GM12878 (cell line): ENCODE results near the gene CACNG3. TPM values are rescaled to one million over a fixed set of nuclear protein-coding genes. Genes with fewer than 3 reads are reported as not detected.

Experiments
- ATAC-seq: fragments of 200-7000 bp; cut with Tn5 transposase; 3 replicates; pipeline ENCODE4 v1.9.1; 2020; ENCODE audit warnings: mild to moderate bottlenecking, moderate library complexity
- BruUV-seq: library from RNA; stranded (reverse); fragments of 400-500 nt; replicated peaks from 2 replicates; lab custom pipeline; 2021; lab: Mats Ljungman, UMichigan
- CTCF ChIA-PET: fragments of 300-600 bp; sonication (Branson Sonifier 250); formaldehyde crosslinking; extraction: SDS; loops from one replicate; lab custom pipeline; 2021; ENCODE audit warnings: inconsistent platforms; lab: Yijun Ruan, JAX
- POLR2A ChIA-PET: fragments of 350-600 bp; formaldehyde crosslinking; extraction: SDS; loops from one replicate; lab custom pipeline; 2021; ENCODE audit warnings: inconsistent platforms; lab: Charles Lee
- RAD21 ChIA-PET: fragments of 300-600 bp; sonication (Branson Sonifier 250); formaldehyde crosslinking; loops from one replicate; lab custom pipeline; 2023; ENCODE audit warnings: antibody characterized with exemption; ENCODE audit not compliant: unreplicated experiment; lab: Charles Lee
- SMC1A ChIA-PET: fragments of 300-600 bp; sonication (Branson Sonifier 250); formaldehyde crosslinking; loops from one replicate; lab custom pipeline; 2023; ENCODE audit not compliant: unreplicated experiment, uncharacterized antibody; lab: Charles Lee
- DNase-seq: peaks from one replicate; pipeline ENCODE4 v3.0.0-alpha.2; 2011; ENCODE audit warnings: low read depth, low spot score
- FAIRE-seq: peaks from 3 replicates; lab custom pipeline; 2011; peaks lifted over from hg19 to GRCh38; lab: Jason Lieb, UNC
- H2AFZ ChIP-seq: 2 replicates; pipeline ENCODE4 v1.6.0; 2011; ENCODE audit warnings: low read depth, low read length, control low read depth; ENCODE audit not compliant: control insufficient read depth
- H3K27ac ChIP-seq: 2 replicates; pipeline ENCODE4 v1.5.1; 2011; ENCODE audit warnings: control low read depth; ENCODE audit not compliant: control insufficient read depth, insufficient read depth
- H3K27me3 ChIP-seq, 2 experiments: replicated peaks in 1 of 2; 2 replicates each; pipeline versions ENCODE4 v1.6.0 to v1.6.1; 2011; ENCODE audit warnings: low read length in 1 of 2; ENCODE audit not compliant: control insufficient read depth in 2 of 2, insufficient read depth in 2 of 2
- H3K36me3 ChIP-seq, 2 experiments: 2 replicates each; pipeline ENCODE4 v1.5.1; 2011; ENCODE audit warnings: low read length in 1 of 2; ENCODE audit not compliant: control insufficient read depth in 2 of 2, insufficient read depth in 2 of 2
- H3K4me1 ChIP-seq: 2 replicates; pipeline ENCODE4 v1.6.1; 2011; ENCODE audit warnings: mild to moderate bottlenecking, low read length, moderate library complexity, mixed read lengths; ENCODE audit not compliant: control insufficient read depth, insufficient read depth
- H3K4me2 ChIP-seq: 2 replicates; pipeline ENCODE4 v1.6.0; 2011; ENCODE audit warnings: control low read depth; ENCODE audit not compliant: control insufficient read depth, insufficient read depth
- H3K4me3 ChIP-seq: fragments of 200-600 bp; sonication (generic); 2 replicates; pipeline ENCODE4 v1.5.1; 2016
- H3K79me2 ChIP-seq: 2 replicates; pipeline ENCODE4 v1.6.0; 2011; ENCODE audit warnings: low read length; ENCODE audit not compliant: control insufficient read depth, insufficient read depth
- H3K9ac ChIP-seq: 2 replicates; pipeline ENCODE4 v1.8.0; 2011; ENCODE audit warnings: low read length, control low read depth, mixed read lengths; ENCODE audit not compliant: control insufficient read depth, insufficient read depth
- H3K9me3 ChIP-seq: replicated peaks from 3 replicates; pipeline ENCODE4 v1.5.1; 2011; ENCODE audit warnings: mild to moderate bottlenecking, low read length; ENCODE audit not compliant: control insufficient read depth, insufficient read depth
- H4K20me1 ChIP-seq: 2 replicates; pipeline ENCODE4 v1.6.0; 2011; ENCODE audit not compliant: control insufficient read depth, insufficient read depth
- BACH1 ChIP-seq: fragments of 450-650 bp; IDR thresholded peaks from 2 replicates; pipeline ENCODE4 v1.6.1; 2017; ENCODE audit warnings: mild to moderate bottlenecking, borderline replicate concordance
- BHLHE40 ChIP-seq, 2 experiments: fragments of 450-650 bp in 1 of 2; IDR thresholded peaks; 2 replicates each; pipeline ENCODE4 v1.6.1; 2011 to 2017; ENCODE audit warnings: low read depth in 2 of 2, borderline replicate concordance in 1 of 2, improper control_type of control experiment in 1 of 2, low read length in 1 of 2, mild to moderate bottlenecking in 1 of 2
- CUX1 ChIP-seq: IDR thresholded peaks from 2 replicates; pipeline ENCODE4 v1.6.1; 2012; ENCODE audit warnings: improper control_type of control experiment, low read depth, low read length; ENCODE audit not compliant: insufficient replicate concordance
- EP300 ChIP-seq, 2 experiments: fragments of 150-350 bp in 1 of 2; IDR thresholded peaks; 2 replicates each; pipeline ENCODE4 v1.6.1; 2011 to 2012; ENCODE audit warnings: low read depth in 2 of 2, low read length in 2 of 2, borderline replicate concordance in 1 of 2, improper control_type of control experiment in 1 of 2, inconsistent platforms in 1 of 2; ENCODE audit not compliant: control insufficient read depth in 1 of 2
- EZH2 ChIP-seq: IDR thresholded peaks from 2 replicates; pipeline ENCODE4 v1.6.1; 2012; ENCODE audit warnings: low read depth, mild to moderate bottlenecking, control low read depth, inconsistent platforms, low read length, borderline replicate concordance; ENCODE audit not compliant: control insufficient read depth
- HDGF ChIP-seq: fragments of 450-650 bp; IDR thresholded peaks from 2 replicates; pipeline ENCODE4 v1.6.1; 2016; ENCODE audit warnings: antibody characterized with exemption
- MLLT1 ChIP-seq: fragments of 450-650 bp; IDR thresholded peaks from 2 replicates; pipeline ENCODE4 v1.6.1; 2016; ENCODE audit warnings: mild to moderate bottlenecking
- NR2C2 ChIP-seq: IDR thresholded peaks from 2 replicates; pipeline ENCODE4 v1.6.1; 2011; ENCODE audit warnings: borderline replicate concordance, low read depth; ENCODE audit not compliant: control insufficient read depth, insufficient read length
- PKNOX1 ChIP-seq: fragments of 450-650 bp; IDR thresholded peaks from 2 replicates; pipeline ENCODE4 v1.6.1; 2016; ENCODE audit warnings: mild to moderate bottlenecking
- PML ChIP-seq: IDR thresholded peaks from 2 replicates; pipeline ENCODE4 v1.6.1; 2012; ENCODE audit warnings: low read length, inconsistent platforms
- RELA ChIP-seq: fragments of 450-650 bp; IDR thresholded peaks from 2 replicates; pipeline ENCODE4 v1.8.0; 2014; ENCODE audit warnings: borderline replicate concordance; ENCODE audit not compliant: partially characterized antibody
- SREBF2 ChIP-seq: IDR thresholded peaks from 2 replicates; pipeline ENCODE4 v1.6.1; 2012; ENCODE audit warnings: mild to moderate bottlenecking, low read length
- USF2 ChIP-seq: IDR thresholded peaks from 2 replicates; pipeline ENCODE4 v1.6.1; 2011; ENCODE audit warnings: low read depth, low read length, improper control_type of control experiment, borderline replicate concordance
- ZNF207 ChIP-seq: fragments of 450-650 bp; IDR thresholded peaks from 2 replicates; pipeline ENCODE4 v1.6.1; 2014; ENCODE audit warnings: antibody characterized with exemption, mild to moderate bottlenecking, borderline replicate concordance
- WGBS: methylation state at CpG from one replicate; pipeline ENCODE4 v1.1.6; 2016; ENCODE audit warnings: low lambda C conversion rate; ENCODE audit not compliant: insufficient replicate concordance, insufficient coverage; ENCODE audit errors: missing lambda C conversion rate; 5-methylcytosine and 5-hydroxymethylcytosine counted together
- in situ Hi-C: fragments of 300-500 bp; cut with MboI; formaldehyde crosslinking; loops from 9 replicates; pipeline ENCODE4 v1.14.3; 2018; ENCODE audit warnings: mixed read lengths
- intact Hi-C: fragments of 100-400 bp; cut with micrococcal nuclease; formaldehyde crosslinking; loops from one replicate; pipeline ENCODE4 v1.14.2; 2022; ENCODE audit not compliant: unreplicated experiment
- polyA plus RNA-seq, 11 experiments: library from polyadenylated mRNA; depleted of rRNA in 4 of 11; unstranded in 6 of 11; stranded (reverse) in 5 of 11; fragments of >200 nt; fragmentation: Nextera tagmentation in 4 of 11; fragmentation: Illumina TruSeq in 1 of 11; extraction: Ambion mirVana in 4 of 11; extraction: Trizol in 1 of 11; gene quantifications; 1 replicate in 1 of 11; 2 replicates in 10 of 11; pipeline versions ENCODE4 v1.2.1 to v1.2.3, GENCODE V29; 2011 to 2016; ENCODE audit warnings: inconsistent platforms in 2 of 11, missing spikeins in 2 of 11, low read depth in 1 of 11
- total RNA-seq, 4 experiments: library from RNA; depleted of rRNA in 3 of 4; stranded (reverse); fragments of >200 nt in 3 of 4; fragmentation: Illumina TruSeq in 1 of 4; extraction: Trizol in 1 of 4; gene quantifications; 2 replicates each; pipeline versions ENCODE4 v1.2.1 to v1.2.3, GENCODE V29; 2013 to 2021

The CACNG3 gene
- total and polyA plus RNA-seq, 10 of the 15 experiments (the other 5 are each of a cell fraction or from before 2014, with no cell fraction given): 0.04 TPM; not detected in 9

- no peak for TF ChIP-seq EZH2
Measured at GRCh38 chr16:24332582-24333090, 76.5 kb downstream of the CACNG3 start (continued).

- in situ Hi-C loops: no loop called here
- CTCF ChIA-PET: interaction anchor here (0.6 kb wide), 1 partner anchor 221 kb away, joined by 3 read pairs; no protein-coding TSS in a partner anchor
- no peaks in the 10 kb centered on the region for H3K79me2 ChIP-seq
- no peaks in the 10 kb centered on the region for H3K9me3 ChIP-seq
- H3K36me3 ChIP-seq: no peaks in the 10 kb centered on the region
- POLR2A ChIA-PET: no interaction called here
- H2AFZ ChIP-seq: no peak overlapping the region
- no peak overlapping the region for H3K27ac ChIP-seq
- 39% methylated on average over 3 of the region's 3 CpGs for WGBS
- ATAC-seq (no peak), FAIRE-seq (no peak), DNase-seq (no peak)
- BruUV-seq: no TSS peak
- SMC1A ChIA-PET: no interaction called here
- RAD21 ChIA-PET: no interaction called here
- H3K4me3 ChIP-seq: no peak overlapping the region
- no peak overlapping the region for H3K4me2 ChIP-seq
- no peaks in the 10 kb centered on the region for H3K27me3 ChIP-seq
- no peaks in the 10 kb centered on the region for H3K4me1 ChIP-seq
- H3K9ac ChIP-seq: no peak overlapping the region
- no peaks in the 10 kb centered on the region for H4K20me1 ChIP-seq
- intact Hi-C loops: no loop called here
- TF ChIP-seq PKNOX1: no peak
- no peak for TF ChIP-seq BACH1
- TF ChIP-seq SREBF2: no peak
- TF ChIP-seq NR2C2: no peak
- TF ChIP-seq PML: no peak
- TF ChIP-seq RELA: no peak
- TF ChIP-seq MLLT1: no peak
- no peak for TF ChIP-seq CUX1
- TF ChIP-seq USF2: no peak
- TF ChIP-seq HDGF: no peak
- no peak for TF ChIP-seq BHLHE40 (IDR thresholded peaks at IDR 0.05; ENCODE audit: borderline replicate concordance in 1 of 2, low read depth in 2 of 2, low read length in 1 of 2)
- TF ChIP-seq ZNF207: no peak
- no peak for TF ChIP-seq EP300 (IDR thresholded peaks at IDR 0.05; ENCODE audit: borderline replicate concordance in 1 of 2, control insufficient read depth in 1 of 2, low read depth in 2 of 2, low read length in 2 of 2)
Measured at GRCh38 chr16:24336491-24336890, 80.4 kb downstream of the CACNG3 start.
